HG03354 (cell line): ENCODE results near the gene SLC17A3.

Experiments used
- ATAC-seq: cut with Tn5 transposase; IDR thresholded peaks from one replicate; pipeline ENCODE4 v1.9.1; 2021; ENCODE audit warnings: mild to moderate bottlenecking; ENCODE audit not compliant: unreplicated experiment, poor library complexity, severe bottlenecking

SLC17A3 gene

GRCh38 chr6:25851961-25852360 is 22.1 kb downstream of the SLC17A3 start:
- ATAC-seq: no peak

GRCh38 chr6:25844518-25844917 is 29.5 kb downstream of the SLC17A3 start:
- no peak for ATAC-seq

- ATAC-seq: no peak
These were observed 31.5 kb downstream of the SLC17A3 start for GRCh38 chr6:25842526-25842925.

- ATAC-seq: no peak
These were observed 38.4 kb downstream of the SLC17A3 start for GRCh38 chr6:25835442-25836283.

- ATAC-seq: no peak
These were observed 39.1 kb downstream of the SLC17A3 start for GRCh38 chr6:25834950-25835349.

GRCh38 chr6:25833136-25833535 is 40.9 kb downstream of the SLC17A3 start:
- no peak for ATAC-seq

GRCh38 chr6:25832670-25833069 is 41.4 kb downstream of the SLC17A3 start:
- ATAC-seq: no peak

GRCh38 chr6:25832307-25832662 is 41.8 kb downstream of the SLC17A3 start:
- ATAC-seq: no peak

GRCh38 chr6:25831532-25832306 is 42.3 kb downstream of the SLC17A3 start, which contains the start of gene SLC17A1:
TSS of gene SLC17A1 (minus strand) at chr6:25832052. CDS start at chr6:25830557, 1,495 bp downstream.
- ATAC-seq: no peak

GRCh38 chr6:25830458-25830857 is 43.6 kb downstream of the SLC17A3 start:
- ATAC-seq: no peak

- no peak for ATAC-seq
These were observed 44.7 kb downstream of the SLC17A3 start for GRCh38 chr6:25829375-25829774.

GRCh38 chr6:25821341-25821740 is 52.7 kb downstream of the SLC17A3 start:
- ATAC-seq: no peak

GRCh38 chr6:25816252-25816651 is 57.8 kb downstream of the SLC17A3 start:
- ATAC-seq: no peak

GRCh38 chr6:25815194-25815593 is 58.8 kb downstream of the SLC17A3 start:
- no peak for ATAC-seq

GRCh38 chr6:25804804-25805203 is 69.2 kb downstream of the SLC17A3 start:
- no peak for ATAC-seq

- ATAC-seq: no peak
These were observed 72.6 kb downstream of the SLC17A3 start for GRCh38 chr6:25801436-25801835.
